HepG2 (cell line): ENCODE measurements around the gene DAB1. TPM values are rescaled to one million over a fixed set of nuclear protein-coding genes. Genes with fewer than 3 reads are reported as not detected.

Experiments
- ATAC-seq: fragments of 200-7000 bp; cut with Tn5 transposase; 3 replicates; pipeline ENCODE4 v1.9.1; 2020; ENCODE audit warnings: mild to moderate bottlenecking, moderate library complexity
- BruUV-seq: library from RNA; stranded (reverse); fragments of 400-500 nt; replicated peaks from 2 replicates; lab custom pipeline; 2021; lab: Mats Ljungman, UMichigan
- CTCF ChIA-PET: fragments of 300-600 bp; formaldehyde crosslinking; extraction: SDS; loops from one replicate; lab custom pipeline; 2021; ENCODE audit warnings: low total read pairs, inconsistent platforms, low intra/inter-chr PET ratio; lab: Yijun Ruan, JAX
- POLR2A ChIA-PET: fragments of 350-600 bp; sonication (Branson Sonifier 250); formaldehyde crosslinking; loops from one replicate; lab custom pipeline; 2020; ENCODE audit warnings: antibody characterized with exemption, inconsistent platforms; lab: Yijun Ruan, JAX
- DNase-seq: peaks from one replicate; pipeline ENCODE4 v3.0.0-alpha.2; 2015; ENCODE audit warnings: low spot score
- FAIRE-seq: peaks from 3 replicates; lab custom pipeline; 2011; peaks lifted over from hg19 to GRCh38; lab: Jason Lieb, UNC
- H2AFZ ChIP-seq: one replicate; pipeline ENCODE4 v1.6.1; 2011; ENCODE audit warnings: low read length, inconsistent platforms
- H3K27ac ChIP-seq: fragments of 300-600 bp; 3 replicates; pipeline ENCODE4 v1.8.0; 2011; ENCODE audit warnings: mixed run types, mild to moderate bottlenecking, mixed read lengths, low read length, inconsistent platforms; ENCODE audit not compliant: insufficient read depth; ENCODE audit errors: extremely low read length
- H3K27me3 ChIP-seq, 2 experiments: fragments of 200-600 bp in 1 of 2; 2 replicates in 1 of 2; 3 replicates in 1 of 2; pipeline versions ENCODE4 v1.6.0 to v1.8.0; 2011; ENCODE audit warnings: low read length in 2 of 2, mild to moderate bottlenecking in 2 of 2, moderate library complexity in 2 of 2, inconsistent platforms in 1 of 2; ENCODE audit not compliant: insufficient read depth in 2 of 2, control insufficient read depth in 1 of 2
- H3K36me3 ChIP-seq, 2 experiments: fragments of 200-600 bp in 1 of 2; replicated peaks in 1 of 2; 2 replicates in 1 of 2; 3 replicates in 1 of 2; pipeline versions ENCODE4 v1.5.1 to v1.8.0; 2011; ENCODE audit warnings: low read length in 2 of 2, inconsistent platforms in 1 of 2; ENCODE audit not compliant: insufficient read depth in 2 of 2, control insufficient read depth in 1 of 2
- H3K4me1 ChIP-seq: 2 replicates; pipeline ENCODE4 v1.5.1; 2012; ENCODE audit warnings: low read length, inconsistent platforms; ENCODE audit not compliant: insufficient read depth
- H3K4me2 ChIP-seq: 2 replicates; pipeline ENCODE4 v1.6.0; 2011; ENCODE audit warnings: low read depth, low read length, inconsistent platforms
- H3K4me3 ChIP-seq, 3 experiments: fragments of 200-600 bp in 1 of 3; sonication (generic), shearing (Covaris generic) in 1 of 3; replicated peaks in 1 of 3; 2 replicates each; pipeline ENCODE4 v1.5.1; 2011 to 2016; ENCODE audit warnings: low read length in 3 of 3, inconsistent platforms in 2 of 3, low read depth in 2 of 3, mild to moderate bottlenecking in 2 of 3, control low read depth in 1 of 3, mixed read lengths in 1 of 3; ENCODE audit not compliant: insufficient read depth in 1 of 3
- H3K79me2 ChIP-seq: one replicate; pipeline ENCODE4 v1.6.1; 2011; ENCODE audit warnings: low read length, inconsistent platforms; ENCODE audit not compliant: insufficient read depth
- H3K9ac ChIP-seq: 2 replicates; pipeline ENCODE4 v1.6.0; 2011; ENCODE audit warnings: mild to moderate bottlenecking, low read depth, low read length, inconsistent platforms; ENCODE audit not compliant: insufficient read depth
- H3K9me3 ChIP-seq: 2 replicates; pipeline ENCODE4 v1.5.1; 2012; ENCODE audit warnings: mild to moderate bottlenecking, low read length
- H4K20me1 ChIP-seq: 2 replicates; pipeline ENCODE4 v1.6.0; 2011; ENCODE audit warnings: inconsistent platforms, mild to moderate bottlenecking, low read length, moderate library complexity; ENCODE audit not compliant: insufficient read depth
- HIC2 ChIP-seq: sonication (generic); formaldehyde crosslinking; IDR thresholded peaks from 2 replicates; pipeline ENCODE4 v1.9.0; 2022; ENCODE audit warnings: low read depth, missing genetic modification reagents
- TARDBP ChIP-seq: sonication (generic); formaldehyde crosslinking; IDR thresholded peaks from 2 replicates; pipeline ENCODE4 v1.8.0; 2022; ENCODE audit warnings: mild to moderate bottlenecking, missing genetic modification reagents
- THRA ChIP-seq: sonication (generic); formaldehyde crosslinking; IDR thresholded peaks from 2 replicates; pipeline ENCODE4 v1.4.0; 2020; ENCODE audit warnings: missing genetic modification reagents, borderline replicate concordance
- ZNF318 ChIP-seq: sonication (generic); formaldehyde crosslinking; IDR thresholded peaks from 2 replicates; pipeline ENCODE4 v1.4.0; 2020; ENCODE audit warnings: mild to moderate bottlenecking, missing genetic modification reagents
- ZNF574 ChIP-seq: sonication (generic); formaldehyde crosslinking; IDR thresholded peaks from 2 replicates; pipeline ENCODE4 v1.4.0; 2020; ENCODE audit warnings: missing genetic modification reagents
- ZNF639 ChIP-seq: conservative IDR thresholded peaks from 2 replicates; pipeline ENCODE4 v1.6.1; 2018; ENCODE audit warnings: missing genetic modification reagents
- WGBS: methylation state at CpG from one replicate; pipeline ENCODE4 v1.1.6; 2017; ENCODE audit warnings: low lambda C conversion rate; 5-methylcytosine and 5-hydroxymethylcytosine counted together
- in situ Hi-C: cut with HindIII; loops from 2 replicates; pipeline ENCODE4 v1.10.0; 2017; ENCODE audit warnings: low pct_unique_long_range_greater_than_20kb; ENCODE audit not compliant: extremely low pct_ligation_motif_present
- intact Hi-C: fragments of 100-400 bp; cut with micrococcal nuclease; formaldehyde crosslinking; loops from one replicate; pipeline ENCODE4 v1.10.0; 2022; ENCODE audit not compliant: unreplicated experiment
- polyA plus RNA-seq, 8 experiments: library from polyadenylated mRNA; depleted of rRNA in 3 of 8; stranded (reverse) in 7 of 8; unstranded in 1 of 8; fragments of >200 nt; fragmentation: Illumina TruSeq in 4 of 8; extraction: Trizol in 4 of 8; gene quantifications; 2 replicates each; pipeline versions ENCODE4 v1.2.1 to v1.2.3, GENCODE V29; 2011 to 2016; ENCODE audit warnings: low read depth in 4 of 8, missing spikeins in 1 of 8, mixed read lengths in 1 of 8; ENCODE audit not compliant: insufficient read depth in 1 of 8
- total RNA-seq, 5 experiments: library from RNA; depleted of rRNA; stranded (reverse); fragments of >200 nt; fragmentation: Illumina TruSeq; extraction: Trizol; gene quantifications; 2 replicates each; pipeline ENCODE4 v1.2.3, GENCODE V29; 2016; ENCODE audit warnings: low read depth in 1 of 5

Gene DAB1
- total and polyA plus RNA-seq, 2 of the 13 experiments (the other 11 are each of a cell fraction or from before 2014, with no cell fraction given) = 0.04 to 0.13 TPM

GRCh38 chr1:56991576-56991975, 432.3 kb downstream of the DAB1 start:
- intact Hi-C loops = no loop called here
- ATAC-seq (no peak), DNase-seq (no peak), FAIRE-seq (no peak)
- ChIA-PET POLR2A (no interaction called here), CTCF (no interaction called here)
- Histone ChIP-seq H3K79me2 (no peaks in the 10 kb centered on the region), H3K9me3 (no peaks in the 10 kb centered on the region), H3K4me3 (no peak overlapping the region), H3K4me2 (no peak overlapping the region), H3K36me3 (no peaks in the 10 kb centered on the region), H4K20me1 (no peaks in the 10 kb centered on the region), H2AFZ (no peak overlapping the region), H3K27me3 (no peaks in the 10 kb centered on the region), H3K4me1 (peaks cover 32% of the 10 kb centered on the region), H3K27ac (no peak overlapping the region), H3K9ac (no peak overlapping the region)
- in situ Hi-C loops = no loop called here
- no TSS peak for BruUV-seq
- 86% methylated on average over 3 of the region's 3 CpGs for WGBS
- no peak for TF ChIP-seq TARDBP (CRISPR knock-in tag)
- TF ChIP-seq THRA (CRISPR knock-in tag) = no peak
- no peak for TF ChIP-seq ZNF574 (CRISPR knock-in tag)
- no peak for TF ChIP-seq HIC2 (CRISPR knock-in tag)
- no peak for TF ChIP-seq ZNF639
- TF ChIP-seq ZNF318 (CRISPR knock-in tag) = no peak
